Osteocyte (in vitro differentiated cells): Measurements from ENCODE around the gene STKLD1. TPM values are rescaled to one million over a fixed set of nuclear protein-coding genes. Genes with fewer than 3 reads are reported as not detected.

Experiments
- DNase-seq: peaks from one replicate; pipeline ENCODE4 v3.0.0; 2021; ENCODE audit warnings: mixed read lengths; ENCODE audit not compliant: unreplicated experiment; ENCODE audit errors: extremely low spot score
- H3K27ac Mint-ChIP-seq: one replicate; pipeline ENCODE4 v1.8.0; 2021; ENCODE audit warnings: mild to moderate bottlenecking, mixed read lengths; ENCODE audit not compliant: unreplicated experiment
- H3K27me3 Mint-ChIP-seq: one replicate; pipeline ENCODE4 v1.8.0; 2021; ENCODE audit warnings: mixed read lengths; ENCODE audit not compliant: unreplicated experiment
- H3K36me3 Mint-ChIP-seq: one replicate; pipeline ENCODE4 v1.8.0; 2021; ENCODE audit warnings: mixed read lengths; ENCODE audit not compliant: unreplicated experiment
- H3K4me1 Mint-ChIP-seq: one replicate; pipeline ENCODE4 v1.8.0; 2021; ENCODE audit warnings: mixed read lengths; ENCODE audit not compliant: unreplicated experiment
- H3K4me3 Mint-ChIP-seq: one replicate; pipeline ENCODE4 v1.8.0; 2021; ENCODE audit warnings: mild to moderate bottlenecking, moderate library complexity, mixed read lengths; ENCODE audit not compliant: unreplicated experiment
- H3K9me3 Mint-ChIP-seq: one replicate; pipeline ENCODE4 v1.8.0; 2021; ENCODE audit warnings: mixed read lengths; ENCODE audit not compliant: unreplicated experiment
- CTCF ChIP-seq: fragments of 200-600 bp; sonication (generic); IDR thresholded peaks from 2 replicates; pipeline ENCODE4 v1.5.0; 2021; ENCODE audit warnings: antibody characterized with exemption, mild to moderate bottlenecking, moderate library complexity
- total RNA-seq: library from RNA; stranded (reverse); gene quantifications from 2 replicates; pipeline ENCODE4 v1.2.1, GENCODE V29; 2021

Gene STKLD1
- total RNA-seq, 1 donor from 2014 or later: 5.1 TPM

- DNase-seq: no peak
- no peaks in the 10 kb centered on the region for H3K9me3 Mint-ChIP-seq
- no peaks in the 10 kb centered on the region for H3K36me3 Mint-ChIP-seq
- H3K4me1 Mint-ChIP-seq: no peaks in the 10 kb centered on the region
- no peak overlapping the region for H3K4me3 Mint-ChIP-seq
- no peak overlapping the region for H3K27ac Mint-ChIP-seq
- no peak for TF ChIP-seq CTCF
- H3K27me3 Mint-ChIP-seq: peaks cover 2% of the 10 kb centered on the region
These were observed 76.4 kb downstream of the STKLD1 start for GRCh38 chr9:133452562-133452961.

- Mint-ChIP-seq H3K9me3 (no peaks in the 10 kb centered on the region), H3K27me3 (no peaks in the 10 kb centered on the region)
- no peak for TF ChIP-seq CTCF
These were observed 77.5 kb downstream of the STKLD1 start for GRCh38 chr9:133453651-133454050.

DNA sequence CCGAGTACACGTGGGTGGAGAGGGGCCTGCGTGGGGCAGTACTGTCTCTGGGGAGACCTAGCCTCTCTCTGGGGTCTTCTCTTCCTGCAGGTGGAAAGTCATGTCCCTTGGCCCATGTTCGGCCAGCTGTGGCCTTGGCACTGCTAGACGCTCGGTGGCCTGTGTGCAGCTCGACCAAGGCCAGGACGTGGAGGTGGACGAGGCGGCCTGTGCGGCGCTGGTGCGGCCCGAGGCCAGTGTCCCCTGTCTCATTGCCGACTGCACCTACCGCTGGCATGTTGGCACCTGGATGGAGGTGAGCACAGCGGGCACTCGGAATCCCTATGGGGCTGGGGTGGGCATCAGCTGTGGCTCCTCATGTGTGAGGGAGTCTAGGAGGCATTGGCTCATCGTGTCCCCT lies 78.2 kb downstream of the STKLD1 start:
- no peak for DNase-seq
- no peaks in the 10 kb centered on the region for H3K9me3 Mint-ChIP-seq
- no peak for TF ChIP-seq CTCF
- H3K27ac Mint-ChIP-seq: no peak overlapping the region
- no peaks in the 10 kb centered on the region for H3K27me3 Mint-ChIP-seq
- no peak overlapping the region for H3K4me3 Mint-ChIP-seq
- H3K4me1 Mint-ChIP-seq: peaks cover 3% of the 10 kb centered on the region
- no peaks in the 10 kb centered on the region for H3K36me3 Mint-ChIP-seq

More at GRCh38 chr9:133453651-133454050, 77.5 kb downstream of the STKLD1 start:
- no peak for DNase-seq
- no peak overlapping the region for H3K4me3 Mint-ChIP-seq
- H3K27ac Mint-ChIP-seq: no peak overlapping the region
- no peaks in the 10 kb centered on the region for H3K4me1 Mint-ChIP-seq
- no peaks in the 10 kb centered on the region for H3K36me3 Mint-ChIP-seq

DNA sequence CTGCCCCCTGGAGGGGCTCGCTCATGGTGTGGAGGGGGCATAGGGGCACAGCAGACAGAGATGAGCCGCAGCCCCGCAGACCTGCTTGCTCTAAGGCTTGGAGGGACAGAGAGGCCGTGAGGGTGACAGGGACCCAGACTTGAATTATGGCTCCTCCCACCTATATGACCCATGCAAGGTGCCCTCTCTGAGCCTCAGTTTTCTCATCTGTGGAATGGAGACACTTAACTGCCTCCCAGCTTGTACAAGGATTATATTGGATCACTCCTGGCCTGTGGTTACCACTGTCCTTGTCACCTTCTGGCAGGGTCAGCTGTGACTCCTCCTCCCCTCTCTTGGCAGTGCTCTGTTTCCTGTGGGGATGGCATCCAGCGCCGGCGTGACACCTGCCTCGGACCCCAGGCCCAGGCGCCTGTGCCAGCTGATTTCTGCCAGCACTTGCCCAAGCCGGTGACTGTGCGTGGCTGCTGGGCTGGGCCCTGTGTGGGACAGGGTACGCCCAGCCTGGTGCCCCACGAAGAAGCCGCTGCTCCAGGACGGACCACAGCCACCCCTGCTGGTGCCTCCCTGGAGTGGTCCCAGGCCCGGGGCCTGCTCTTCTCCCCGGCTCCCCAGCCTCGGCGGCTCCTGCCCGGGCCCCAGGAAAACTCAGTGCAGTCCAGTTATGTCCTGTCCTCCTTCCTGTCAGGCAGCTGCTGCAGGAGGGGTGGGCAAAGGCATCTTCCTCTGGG lies 78.9 kb downstream of the STKLD1 start:
- Mint-ChIP-seq H3K27me3 (no peaks in the 10 kb centered on the region), H3K4me1 (peaks cover 5% of the 10 kb centered on the region), H3K27ac (no peak overlapping the region), H3K36me3 (no peaks in the 10 kb centered on the region), H3K4me3 (no peak overlapping the region), H3K9me3 (no peaks in the 10 kb centered on the region)
- no peak for DNase-seq
- no peak for TF ChIP-seq CTCF

Other genes starting within 250 kb of the STKLD1 start
- gene GBGT1, start 212.5 kb upstream of the STKLD1 start, total RNA-seq: 3.1 and 4.1 TPM in 2 replicates
- gene OBP2B, start 167.1 kb upstream of the STKLD1 start, total RNA-seq: not detected in 2 replicates
- not detected in 2 replicates for gene ABO, start 101.2 kb upstream of the STKLD1 start, total RNA-seq
- 16.0 and 19.8 TPM in 2 replicates for gene SURF6, start 40.2 kb upstream of the STKLD1 start, total RNA-seq
- gene MED22, start 28.2 kb upstream of the STKLD1 start, total RNA-seq: 23.4 and 27.6 TPM in 2 replicates
- 1,770 and 1,772 TPM in 2 replicates for gene RPL7A, start 28.1 kb upstream of the STKLD1 start, total RNA-seq
- gene SURF1, start 19.9 kb upstream of the STKLD1 start, total RNA-seq: 36.2 and 39.4 TPM in 2 replicates
- gene SURF2, start 19.8 kb upstream of the STKLD1 start, total RNA-seq: 15.4 and 16.3 TPM in 2 replicates
- 190 and 201 TPM in 2 replicates for gene SURF4, start 306 bp upstream of the STKLD1 start, total RNA-seq
- gene REXO4, start 41.6 kb downstream of the STKLD1 start, total RNA-seq: 22.2 and 22.8 TPM in 2 replicates
- 7.4 and 8.8 TPM in 2 replicates for gene ADAMTS13, start 46.0 kb downstream of the STKLD1 start, total RNA-seq
- 28.9 and 29.3 TPM in 2 replicates for gene CACFD1, start 83.6 kb downstream of the STKLD1 start, total RNA-seq
- gene SLC2A6, start 102.7 kb downstream of the STKLD1 start, total RNA-seq: 8.0 and 8.4 TPM in 2 replicates
- not detected in 2 replicates for gene MYMK, start 148.6 kb downstream of the STKLD1 start, total RNA-seq
- gene ADAMTSL2, start 158.3 kb downstream of the STKLD1 start, total RNA-seq: 0.10 and 0.11 TPM in 2 replicates
- gene FAM163B, start 233.0 kb downstream of the STKLD1 start, total RNA-seq: not detected in 2 replicates